SK-N-SH (cell line): ENCODE measurements around the gene DNMT3B. TPM values are rescaled to one million over a fixed set of nuclear protein-coding genes. Genes with fewer than 3 reads are reported as not detected.

Experiments
- CTCF ChIA-PET: fragments of 300-600, 350-600 bp; formaldehyde crosslinking; extraction: SDS; loops from one replicate; lab custom pipeline; 2021; lab: Yijun Ruan, JAX
- POLR2A ChIA-PET: fragments of 350-600 bp; sonication (Branson Sonifier 250); formaldehyde crosslinking; extraction: SDS; loops from one replicate; lab custom pipeline; 2020; ENCODE audit warnings: antibody characterized with exemption, inconsistent platforms; lab: Yijun Ruan, JAX
- DNase-seq: peaks from one replicate; pipeline ENCODE4 v3.0.0; 2012
- H2AFZ ChIP-seq: fragments of 200-600 bp; sonication (generic); 2 replicates; pipeline ENCODE4 v1.8.1; 2016; ENCODE audit warnings: antibody characterized with exemption, mild to moderate bottlenecking, low read depth
- H3F3A ChIP-seq: fragments of 200-600 bp; sonication (generic); replicated peaks from 2 replicates; pipeline ENCODE3; 2016; ENCODE audit warnings: antibody characterized with exemption, mild to moderate bottlenecking; ENCODE audit not compliant: insufficient read depth
- H3K27ac ChIP-seq, 2 experiments: fragments of 200-500 bp in 1 of 2; fragments of 200-600 bp in 1 of 2; sonication (Bioruptor generic) in 1 of 2; sonication (generic), shearing (Covaris generic) in 1 of 2; 2 replicates each; pipeline versions ENCODE4 v1.5.1 to v1.6.1; 2014 to 2016; ENCODE audit warnings: low read depth in 2 of 2, inconsistent platforms in 1 of 2, low read length in 1 of 2, mild to moderate bottlenecking in 1 of 2, mixed read lengths in 1 of 2
- H3K27me3 ChIP-seq: fragments of 200-600 bp; sonication (generic), shearing (Covaris generic); 2 replicates; pipeline ENCODE4 v1.6.1; 2016; ENCODE audit warnings: mixed run types; ENCODE audit not compliant: insufficient read depth
- H3K36me3 ChIP-seq, 2 experiments: fragments of 200-500 bp in 1 of 2; fragments of 200-600 bp in 1 of 2; sonication (Bioruptor generic) in 1 of 2; sonication (generic) in 1 of 2; replicated peaks in 1 of 2; 2 replicates each; pipeline versions ENCODE3 to v1.5.1; 2014 to 2016; ENCODE audit warnings: low read length in 1 of 2, mild to moderate bottlenecking in 1 of 2; ENCODE audit not compliant: insufficient read depth in 2 of 2, control insufficient read depth in 1 of 2
- H3K4me1 ChIP-seq, 2 experiments: fragments of 200-500 bp in 1 of 2; fragments of 200-600 bp in 1 of 2; sonication (Bioruptor generic) in 1 of 2; sonication (generic), shearing (Covaris generic) in 1 of 2; 2 replicates each; pipeline versions ENCODE4 v1.5.1 to v1.6.1; 2014 to 2016; ENCODE audit warnings: low read depth in 1 of 2, low read length in 1 of 2, mixed run types in 1 of 2; ENCODE audit not compliant: insufficient read depth in 2 of 2, control insufficient read depth in 1 of 2
- H3K4me2 ChIP-seq: fragments of 200-600 bp; sonication (generic), shearing (Covaris generic); 2 replicates; pipeline ENCODE4 v1.6.1; 2017; ENCODE audit warnings: mixed run types
- H3K4me3 ChIP-seq, 2 experiments: fragments of 200-500 bp in 1 of 2; fragments of 200-600 bp in 1 of 2; sonication (Bioruptor generic) in 1 of 2; sonication (generic), shearing (Covaris generic) in 1 of 2; 2 replicates each; pipeline versions ENCODE4 v1.5.1 to v1.8.1; 2014 to 2016; ENCODE audit warnings: low read depth in 2 of 2, inconsistent platforms in 1 of 2, low read length in 1 of 2, mild to moderate bottlenecking in 1 of 2, mixed read lengths in 1 of 2, moderate library complexity in 1 of 2
- H3K79me2 ChIP-seq: fragments of 200-600 bp; sonication (generic); 2 replicates; pipeline ENCODE4 v1.8.1; 2017; ENCODE audit warnings: mild to moderate bottlenecking; ENCODE audit not compliant: insufficient read depth
- H3K9ac ChIP-seq: fragments of 200-600 bp; sonication (generic); 2 replicates; pipeline ENCODE4 v1.6.1; 2017; ENCODE audit warnings: mixed run types
- H3K9me2 ChIP-seq: fragments of 200-600 bp; sonication (generic); 2 replicates; pipeline ENCODE4 v1.6.1; 2017; ENCODE audit warnings: mixed run types
- H3K9me3 ChIP-seq: fragments of 200-600 bp; sonication (generic); 2 replicates; pipeline ENCODE4 v1.6.1; 2017; ENCODE audit warnings: mixed run types, mild to moderate bottlenecking, moderate library complexity
- H4K20me1 ChIP-seq: fragments of 200-600 bp; sonication (generic); 2 replicates; pipeline ENCODE4 v1.6.1; 2017; ENCODE audit warnings: mild to moderate bottlenecking, mixed run types; ENCODE audit not compliant: insufficient read depth
- CTCF ChIP-seq: fragments of 200-600 bp; sonication (generic); IDR thresholded peaks from 2 replicates; pipeline ENCODE4 v1.6.1; 2017; ENCODE audit warnings: antibody characterized with exemption, mild to moderate bottlenecking, moderate library complexity
- EP300 ChIP-seq, 2 experiments: IDR thresholded peaks; 2 replicates each; pipeline versions ENCODE4 v1.4.0 to v1.6.1; 2012; ENCODE audit warnings: borderline replicate concordance in 1 of 2, low read depth in 1 of 2, low read length in 1 of 2
- EZH2phosphoT487 ChIP-seq: fragments of 200-600 bp; sonication (generic); IDR thresholded peaks from 2 replicates; pipeline ENCODE4 v1.6.1; 2017; ENCODE audit warnings: low read depth, mixed run types, mild to moderate bottlenecking, antibody characterized with exemption, moderate library complexity, borderline replicate concordance
- FOXJ3 ChIP-seq: sonication (generic); formaldehyde crosslinking; IDR thresholded peaks from 2 replicates; pipeline ENCODE4 v1.5.1; 2020; ENCODE audit warnings: mild to moderate bottlenecking, missing genetic modification reagents
- FOXM1 ChIP-seq: IDR thresholded peaks from 2 replicates; pipeline ENCODE4 v1.4.0; 2012; ENCODE audit warnings: low read depth, mild to moderate bottlenecking
- GABPA ChIP-seq: IDR thresholded peaks from 2 replicates; pipeline ENCODE4 v1.4.0; 2012; ENCODE audit warnings: low read depth, mild to moderate bottlenecking
- IRF3 ChIP-seq: fragments of 150-350 bp; IDR thresholded peaks from 2 replicates; pipeline ENCODE4 v1.6.1; 2016; ENCODE audit warnings: mild to moderate bottlenecking, low read depth, low read length
- JUND ChIP-seq: IDR thresholded peaks from 2 replicates; pipeline ENCODE4 v1.4.0; 2012
- MAX ChIP-seq: IDR thresholded peaks from 2 replicates; pipeline ENCODE4 v1.4.0; 2012; ENCODE audit warnings: low read depth
- PBX3 ChIP-seq: IDR thresholded peaks from 2 replicates; pipeline ENCODE4; 2012
- POLR2AphosphoS5 ChIP-seq: IDR thresholded peaks from 2 replicates; pipeline ENCODE4 v1.6.1; 2012; ENCODE audit warnings: low read depth, low read length
- RAD21 ChIP-seq: IDR thresholded peaks from 2 replicates; pipeline ENCODE4 v1.6.1; 2012; ENCODE audit warnings: mild to moderate bottlenecking, low read length
- RXRA ChIP-seq: IDR thresholded peaks from 2 replicates; pipeline ENCODE4 v1.4.0; 2012; ENCODE audit warnings: low read depth, mild to moderate bottlenecking, borderline replicate concordance
- SMC3 ChIP-seq: IDR thresholded peaks from 2 replicates; pipeline ENCODE4 v1.6.1; 2012; ENCODE audit warnings: low read depth, low read length, improper control_type of control experiment
- TAF1 ChIP-seq: IDR thresholded peaks from 2 replicates; pipeline ENCODE4 v1.6.1; 2012; ENCODE audit warnings: low read depth, mild to moderate bottlenecking, low read length, moderate library complexity, borderline replicate concordance
- TCF12 ChIP-seq: IDR thresholded peaks from 2 replicates; pipeline ENCODE4 v1.4.0; 2012
- USF1 ChIP-seq: IDR thresholded peaks from 2 replicates; pipeline ENCODE4 v1.4.0; 2012; ENCODE audit warnings: low read depth, borderline replicate concordance
- USF2 ChIP-seq: fragments of 150-350 bp; IDR thresholded peaks from 2 replicates; pipeline ENCODE4 v1.6.1; 2017; ENCODE audit warnings: antibody characterized with exemption, low read length, low read depth, borderline replicate concordance
- ZBTB33 ChIP-seq: IDR thresholded peaks from 2 replicates; pipeline ENCODE4 v1.4.0; 2012; ENCODE audit warnings: low read depth, borderline replicate concordance
- WGBS: methylation state at CpG from one replicate; pipeline ENCODE4 v1.1.6; 2017; ENCODE audit warnings: low lambda C conversion rate; 5-methylcytosine and 5-hydroxymethylcytosine counted together
- polyA plus RNA-seq, 3 experiments: library from polyadenylated mRNA; depleted of rRNA; stranded (reverse); fragments of >200 nt; gene quantifications; 2 replicates each; pipeline ENCODE4 v1.2.3, GENCODE V29; 2012

Gene DNMT3B
- polyA plus RNA-seq, 1 of the 3 experiments (the other 2 are of a cell fraction), result 2.2 TPM

- H3K79me2 ChIP-seq, result peaks cover 100% of the 10 kb centered on the region
- H3K9me3 ChIP-seq, result no peaks in the 10 kb centered on the region
- H3K4me1 ChIP-seq, result peaks cover 0 to 16% of the 10 kb centered on the region in 2 experiments; a peak in 1 of 4 replicates
- 86% methylated on average over 3 of the region's 3 CpGs for WGBS
- no peaks in the 10 kb centered on the region for H3K9me2 ChIP-seq
- H3K27me3 ChIP-seq, result no peaks in the 10 kb centered on the region
- no peak for TF ChIP-seq RXRA
- no peak for TF ChIP-seq FOXM1
- TF ChIP-seq GABPA, result no peak
- no peak for TF ChIP-seq FOXJ3
- no peak for TF ChIP-seq SMC3
- no peak for TF ChIP-seq ZBTB33
- TF ChIP-seq CTCF, result no peak
- no peak for TF ChIP-seq RAD21
- TF ChIP-seq EZH2phosphoT487, result no peak
- no peak for TF ChIP-seq TCF12
- no peak for TF ChIP-seq PBX3
- no peak for TF ChIP-seq MAX
- TF ChIP-seq JUND, result no peak
- TF ChIP-seq USF2, result no peak
- no peak for TF ChIP-seq USF1
- TF ChIP-seq POLR2AphosphoS5, result no peak
- TF ChIP-seq TAF1, result no peak
- no peak for TF ChIP-seq IRF3
- no peak for TF ChIP-seq EP300 (IDR thresholded peaks at IDR 0.05; ENCODE audit: borderline replicate concordance in 1 of 2, low read depth in 1 of 2, low read length in 1 of 2)
- H4K20me1 ChIP-seq, result peaks cover 77% of the 10 kb centered on the region
- H3F3A ChIP-seq, result peaks cover 23% of the 10 kb centered on the region
- H3K27ac ChIP-seq, result no peak overlapping the region
- H3K36me3 ChIP-seq, result peaks cover 36 to 60% of the 10 kb centered on the region in 2 experiments
- H3K9ac ChIP-seq, result no peak overlapping the region
- CTCF ChIA-PET, result interaction anchor here (1.3 kb wide), 1 partner anchor 40 kb away, joined by 7 read pairs; no protein-coding TSS in a partner anchor
- H3K4me3 ChIP-seq, result no peak overlapping the region
- no peak overlapping the region for H2AFZ ChIP-seq
- H3K4me2 ChIP-seq, result no peak overlapping the region
- no peak for DNase-seq
- POLR2A ChIA-PET, result interaction anchor here (1.5 kb wide), 1 partner anchor 9 kb away, joined by 5 read pairs; no protein-coding TSS in a partner anchor
Measured at GRCh38 chr20:32829311-32830005, 67.3 kb downstream of the DNMT3B start.
